ENCODE results near the gene FBXL7. TPM values are rescaled to one million over a fixed set of nuclear protein-coding genes. Genes with fewer than 3 reads are reported as not detected.

Gene FBXL7
- total and polyA plus RNA-seq, 4 donors = 0.24 to 1.4 (median 1.2) TPM

DNA sequence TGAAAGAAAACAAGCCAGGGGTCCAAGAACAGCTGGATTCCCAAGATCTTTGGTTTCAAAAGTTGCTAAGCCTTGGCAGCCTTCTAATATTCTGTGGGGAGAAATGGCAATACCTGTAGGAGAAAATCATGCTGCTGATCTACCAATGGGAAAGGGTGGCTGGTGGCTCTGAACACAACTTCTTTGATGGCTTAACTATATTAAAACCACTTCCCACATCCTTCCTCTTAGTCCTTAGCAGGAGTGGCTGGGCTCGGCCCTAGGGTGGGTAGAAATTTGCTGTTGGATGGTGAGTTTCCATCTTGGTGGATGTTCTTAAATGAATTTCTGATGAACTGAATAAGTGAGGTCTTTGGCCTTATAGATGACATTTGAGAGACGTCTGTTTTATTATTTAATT, 19.5 kb upstream of the FBXL7 start:
- TF ChIP-seq, protein P1, sequence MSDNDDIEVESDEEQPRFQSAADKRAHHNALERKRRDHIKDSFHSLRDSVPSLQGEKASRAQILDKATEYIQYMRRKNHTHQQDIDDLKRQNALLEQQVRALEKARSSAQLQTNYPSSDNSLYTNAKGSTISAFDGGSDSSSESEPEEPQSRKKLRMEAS (IDR thresholded peaks at IDR 0.05) = no peak
- no peak for TF ChIP-seq SP1 (IDR thresholded peaks at IDR 0.05)
- Histone ChIP-seq H3K4me1 (ENCODE audit: control insufficient read depth in 4 of 4, insufficient read depth in 4 of 4, low read length in 3 of 4) (no peaks in the 10 kb centered on the region), H3K27ac (ENCODE audit: low read depth in 1 of 2, low read length in 2 of 2) (no peak overlapping the region), H3K27me3 (ENCODE audit: control insufficient read depth in 4 of 4, insufficient read depth in 4 of 4, low read length in 3 of 4) (no peaks in the 10 kb centered on the region), H3K4me3 (ENCODE audit: low read depth in 1 of 3, low read length in 3 of 3) (no peak overlapping the region), H3K36me3 (ENCODE audit: control insufficient read depth in 4 of 4, insufficient read depth in 3 of 4, low read depth in 1 of 4, low read length in 3 of 4) (no peaks in the 10 kb centered on the region), H3K9me3 (ENCODE audit: control insufficient read depth in 4 of 4, low read length in 3 of 4) (no peaks in the 10 kb centered on the region), H3K9ac (ENCODE audit: low read depth in 1 of 2, low read length in 2 of 2) (no peak overlapping the region)
- 79% methylated on average over 2 of the region's 2 CpGs for WGBS
- DNase-seq (ENCODE audit: low spot score) = no peak

DNA sequence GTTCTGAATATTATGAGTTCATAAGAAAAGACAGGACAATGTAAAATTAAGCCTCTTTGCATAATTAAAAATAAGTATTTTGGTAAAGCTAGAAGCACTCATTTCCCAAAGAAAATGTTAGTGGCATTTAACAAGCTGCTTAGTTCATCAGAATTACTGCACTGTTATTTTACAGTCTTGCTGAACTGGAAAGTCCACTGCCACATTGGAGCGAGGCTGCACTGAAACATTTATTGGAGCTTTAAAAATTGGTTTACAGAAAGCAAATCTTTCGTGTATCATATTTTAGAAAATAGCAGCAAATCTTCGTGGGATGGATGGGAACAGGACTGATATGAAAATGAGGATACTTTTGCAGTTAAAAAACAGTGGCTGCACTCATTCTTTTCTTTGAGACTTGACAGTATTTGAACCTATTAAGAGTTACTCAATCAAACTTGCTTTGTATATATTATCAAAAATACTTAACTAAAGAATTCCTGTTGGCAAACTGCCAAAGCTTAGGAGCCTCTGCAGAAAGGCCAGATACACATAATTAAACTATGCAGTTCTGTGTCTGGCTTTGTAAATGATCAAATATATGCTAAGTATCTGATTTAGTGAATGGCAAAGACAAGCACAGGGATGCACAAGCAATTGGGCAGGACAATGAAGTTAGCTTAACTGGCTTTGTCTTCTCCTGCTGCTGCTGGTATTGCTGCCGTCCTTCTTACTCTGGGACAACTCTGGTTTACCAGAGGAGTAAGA, 16.5 kb upstream of the FBXL7 start:
- H3K9ac ChIP-seq (ENCODE audit: low read depth in 1 of 2, low read length in 2 of 2) = no peak overlapping the region
- H3K27ac ChIP-seq (ENCODE audit: low read depth in 1 of 2, low read length in 2 of 2) = no peak overlapping the region
- TF ChIP-seq SP1 (IDR thresholded peaks at IDR 0.05) (no peak), YY1 (IDR thresholded peaks at IDR 0.05) (no peak)
- WGBS = 80% methylated on average over 4 of the region's 4 CpGs
- H3K36me3 ChIP-seq (ENCODE audit: control insufficient read depth in 4 of 4, insufficient read depth in 3 of 4, low read depth in 1 of 4, low read length in 3 of 4) = no peaks in the 10 kb centered on the region
- H3K4me1 ChIP-seq (ENCODE audit: control insufficient read depth in 4 of 4, insufficient read depth in 4 of 4, low read length in 3 of 4) = no peaks in the 10 kb centered on the region
- H3K9me3 ChIP-seq (ENCODE audit: control insufficient read depth in 4 of 4, low read length in 3 of 4) = no peaks in the 10 kb centered on the region
- no peak for DNase-seq (ENCODE audit: low spot score)
- no peak overlapping the region for H3K4me3 ChIP-seq (ENCODE audit: low read depth in 1 of 3, low read length in 3 of 3)
- no peaks in the 10 kb centered on the region for H3K27me3 ChIP-seq (ENCODE audit: control insufficient read depth in 4 of 4, insufficient read depth in 4 of 4, low read length in 3 of 4)

DNA sequence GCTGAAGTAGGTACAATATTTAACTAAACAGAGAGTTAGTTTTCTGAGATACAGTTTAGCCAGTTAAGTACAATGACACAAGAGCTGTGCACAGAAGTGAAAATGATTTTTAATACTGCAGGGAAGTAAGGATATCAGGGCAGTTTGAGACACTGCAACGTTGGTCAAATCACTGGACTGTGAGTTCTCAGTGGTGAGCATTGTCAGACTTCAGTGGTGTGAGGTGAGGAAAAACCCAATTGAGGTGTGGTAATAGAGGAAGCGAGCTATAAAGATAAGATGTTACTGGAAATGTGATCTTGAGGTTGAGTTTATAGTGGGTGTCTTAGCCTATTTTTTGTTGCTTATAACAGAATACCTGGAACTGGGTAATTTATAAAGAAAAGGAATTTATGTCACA, 12.8 kb upstream of the FBXL7 start:
- Histone ChIP-seq H3K27me3 (ENCODE audit: control insufficient read depth in 4 of 4, insufficient read depth in 4 of 4, low read length in 3 of 4) (no peaks in the 10 kb centered on the region), H3K4me3 (ENCODE audit: low read depth in 1 of 3, low read length in 3 of 3) (no peak overlapping the region), H3K4me1 (ENCODE audit: control insufficient read depth in 4 of 4, insufficient read depth in 4 of 4, low read length in 3 of 4) (no peaks in the 10 kb centered on the region), H3K27ac (ENCODE audit: low read depth in 1 of 2, low read length in 2 of 2) (no peak overlapping the region), H3K9me3 (ENCODE audit: control insufficient read depth in 4 of 4, low read length in 3 of 4) (no peaks in the 10 kb centered on the region), H3K36me3 (ENCODE audit: control insufficient read depth in 4 of 4, insufficient read depth in 3 of 4, low read depth in 1 of 4, low read length in 3 of 4) (no peaks in the 10 kb centered on the region), H3K9ac (ENCODE audit: low read depth in 1 of 2, low read length in 2 of 2) (no peak overlapping the region)
- no peak for DNase-seq (ENCODE audit: low spot score)
- TF ChIP-seq, protein P2, sequence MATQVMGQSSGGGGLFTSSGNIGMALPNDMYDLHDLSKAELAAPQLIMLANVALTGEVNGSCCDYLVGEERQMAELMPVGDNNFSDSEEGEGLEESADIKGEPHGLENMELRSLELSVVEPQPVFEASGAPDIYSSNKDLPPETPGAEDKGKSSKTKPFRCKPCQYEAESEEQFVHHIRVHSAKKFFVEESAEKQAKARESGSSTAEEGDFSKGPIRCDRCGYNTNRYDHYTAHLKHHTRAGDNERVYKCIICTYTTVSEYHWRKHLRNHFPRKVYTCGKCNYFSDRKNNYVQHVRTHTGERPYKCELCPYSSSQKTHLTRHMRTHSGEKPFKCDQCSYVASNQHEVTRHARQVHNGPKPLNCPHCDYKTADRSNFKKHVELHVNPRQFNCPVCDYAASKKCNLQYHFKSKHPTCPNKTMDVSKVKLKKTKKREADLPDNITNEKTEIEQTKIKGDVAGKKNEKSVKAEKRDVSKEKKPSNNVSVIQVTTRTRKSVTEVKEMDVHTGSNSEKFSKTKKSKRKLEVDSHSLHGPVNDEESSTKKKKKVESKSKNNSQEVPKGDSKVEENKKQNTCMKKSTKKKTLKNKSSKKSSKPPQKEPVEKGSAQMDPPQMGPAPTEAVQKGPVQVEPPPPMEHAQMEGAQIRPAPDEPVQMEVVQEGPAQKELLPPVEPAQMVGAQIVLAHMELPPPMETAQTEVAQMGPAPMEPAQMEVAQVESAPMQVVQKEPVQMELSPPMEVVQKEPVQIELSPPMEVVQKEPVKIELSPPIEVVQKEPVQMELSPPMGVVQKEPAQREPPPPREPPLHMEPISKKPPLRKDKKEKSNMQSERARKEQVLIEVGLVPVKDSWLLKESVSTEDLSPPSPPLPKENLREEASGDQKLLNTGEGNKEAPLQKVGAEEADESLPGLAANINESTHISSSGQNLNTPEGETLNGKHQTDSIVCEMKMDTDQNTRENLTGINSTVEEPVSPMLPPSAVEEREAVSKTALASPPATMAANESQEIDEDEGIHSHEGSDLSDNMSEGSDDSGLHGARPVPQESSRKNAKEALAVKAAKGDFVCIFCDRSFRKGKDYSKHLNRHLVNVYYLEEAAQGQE (IDR thresholded peaks at IDR 0.05) = no peak
- TF ChIP-seq, protein P3, sequence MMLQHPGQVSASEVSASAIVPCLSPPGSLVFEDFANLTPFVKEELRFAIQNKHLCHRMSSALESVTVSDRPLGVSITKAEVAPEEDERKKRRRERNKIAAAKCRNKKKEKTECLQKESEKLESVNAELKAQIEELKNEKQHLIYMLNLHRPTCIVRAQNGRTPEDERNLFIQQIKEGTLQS (IDR thresholded peaks at IDR 0.05) = no peak
- TF ChIP-seq, protein P4, sequence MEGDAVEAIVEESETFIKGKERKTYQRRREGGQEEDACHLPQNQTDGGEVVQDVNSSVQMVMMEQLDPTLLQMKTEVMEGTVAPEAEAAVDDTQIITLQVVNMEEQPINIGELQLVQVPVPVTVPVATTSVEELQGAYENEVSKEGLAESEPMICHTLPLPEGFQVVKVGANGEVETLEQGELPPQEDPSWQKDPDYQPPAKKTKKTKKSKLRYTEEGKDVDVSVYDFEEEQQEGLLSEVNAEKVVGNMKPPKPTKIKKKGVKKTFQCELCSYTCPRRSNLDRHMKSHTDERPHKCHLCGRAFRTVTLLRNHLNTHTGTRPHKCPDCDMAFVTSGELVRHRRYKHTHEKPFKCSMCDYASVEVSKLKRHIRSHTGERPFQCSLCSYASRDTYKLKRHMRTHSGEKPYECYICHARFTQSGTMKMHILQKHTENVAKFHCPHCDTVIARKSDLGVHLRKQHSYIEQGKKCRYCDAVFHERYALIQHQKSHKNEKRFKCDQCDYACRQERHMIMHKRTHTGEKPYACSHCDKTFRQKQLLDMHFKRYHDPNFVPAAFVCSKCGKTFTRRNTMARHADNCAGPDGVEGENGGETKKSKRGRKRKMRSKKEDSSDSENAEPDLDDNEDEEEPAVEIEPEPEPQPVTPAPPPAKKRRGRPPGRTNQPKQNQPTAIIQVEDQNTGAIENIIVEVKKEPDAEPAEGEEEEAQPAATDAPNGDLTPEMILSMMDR (IDR thresholded peaks at IDR 0.05; ENCODE audit: low read depth, low read length, missing input control) = no peak
- TF ChIP-seq, protein P1 (IDR thresholded peaks at IDR 0.05) = no peak
- no peak for TF ChIP-seq YY1 (IDR thresholded peaks at IDR 0.05)
- TF ChIP-seq NR2F2 (IDR thresholded peaks at IDR 0.05) = no peak
- TF ChIP-seq FOXA1 (IDR thresholded peaks at IDR 0.05) = no peak
- WGBS = 60% methylated on average over 2 of the region's 2 CpGs

Data from liver (tissue), 9 donors.